Activated CD8-positive, alpha-beta T cell treated with anti-CD3 and anti-CD28 coated beads for 36 hours (primary cell): ENCODE data around the gene TCF4. TPM values are rescaled to one million over a fixed set of nuclear protein-coding genes. Genes with fewer than 3 reads are reported as not detected.
A peak's percentile ranks its signal among the peaks of the same experiment; 100 is the strongest.

Experiments
- ATAC-seq: fragments of 200-7000 bp; cut with Tn5 transposase; one replicate; pipeline ENCODE4 v1.10.0; 2021; ENCODE audit warnings: mild to moderate bottlenecking, moderate library complexity
- CTCF ChIA-PET: fragments of 350-600 bp; sonication (Branson Sonifier 250); formaldehyde crosslinking; loops from one replicate; lab custom pipeline; 2021; ENCODE audit warnings: antibody characterized with exemption; lab: Charles Lee
- POLR2A ChIA-PET: fragments of 350-600 bp; sonication (Branson Sonifier 250); formaldehyde crosslinking; loops from one replicate; lab custom pipeline; 2021; ENCODE audit warnings: antibody characterized with exemption; lab: Charles Lee
- DNase-seq: peaks from one replicate; pipeline ENCODE4 v3.0.0-alpha.2; 2020
- H3K27ac Mint-ChIP-seq: one replicate; pipeline ENCODE4 v1.8.0; 2021; ENCODE audit warnings: mild to moderate bottlenecking, mixed read lengths
- H3K27me3 Mint-ChIP-seq: one replicate; pipeline ENCODE4 v1.8.0; 2021; ENCODE audit warnings: mixed read lengths
- H3K36me3 Mint-ChIP-seq: one replicate; pipeline ENCODE4 v1.8.0; 2021; ENCODE audit warnings: low read depth, mixed read lengths
- H3K4me1 Mint-ChIP-seq: one replicate; pipeline ENCODE4 v1.8.0; 2021; ENCODE audit warnings: low read depth, mixed read lengths
- H3K4me3 Mint-ChIP-seq: one replicate; pipeline ENCODE4 v1.8.0; 2021; ENCODE audit warnings: mild to moderate bottlenecking, moderate library complexity, mixed read lengths
- H3K9me3 Mint-ChIP-seq: one replicate; pipeline ENCODE4 v1.8.0; 2021; ENCODE audit warnings: mixed read lengths
- CTCF ChIP-seq: fragments of 200-600 bp; IDR thresholded peaks from one replicate; pipeline ENCODE4 v1.8.0; 2022; ENCODE audit warnings: antibody characterized with exemption, mild to moderate bottlenecking
- intact Hi-C: fragments of 100-400 bp; cut with micrococcal nuclease; formaldehyde crosslinking; loops from one replicate; pipeline ENCODE4 v1.10.0; 2022
- total RNA-seq, 2 experiments: library from RNA; stranded (reverse); gene quantifications; one replicate each; pipeline ENCODE4 v1.2.3, GENCODE V29; 2021

Gene TCF4
- total RNA-seq: 1 to 10 TPM; 1.2 to 1.4 TPM

GRCh38 chr18:55588111-55588869, at the start of gene TCF4:
Gene TCF4 (minus strand): TSS chr18:55588192. CDS start chr18:55587116, 1,076 bp downstream.
- peak; percentile 26 for ATAC-seq

GRCh38 chr18:55637204-55637603, 49.2 kb upstream of the TCF4 start:
- no peaks in the 10 kb centered on the region for H3K36me3 Mint-ChIP-seq
- no peak for TF ChIP-seq CTCF
- intact Hi-C loops: no loop called here
- DNase-seq (no peak), ATAC-seq (no peak)
- CTCF ChIA-PET: no interaction called here
- POLR2A ChIA-PET: no interaction called here
- no peak overlapping the region for H3K27ac Mint-ChIP-seq
- no peak overlapping the region for H3K4me3 Mint-ChIP-seq
- H3K4me1 Mint-ChIP-seq: no peaks in the 10 kb centered on the region
- H3K27me3 Mint-ChIP-seq: no peaks in the 10 kb centered on the region
- peaks cover 9% of the 10 kb centered on the region for H3K9me3 Mint-ChIP-seq

More at GRCh38 chr18:55588111-55588869, at the start of gene TCF4:
- Mint-ChIP-seq H3K27me3 (peaks cover 35% of the 10 kb centered on the region), H3K4me3 (peak within 1 kb of the TSS; percentile 80), H3K27ac (peak within 1 kb of the TSS; percentile 83), H3K36me3 (no peaks in the 10 kb centered on the region), H3K4me1 (peaks cover 22% of the 10 kb centered on the region), H3K9me3 (no peaks in the 10 kb centered on the region)
- no peak for TF ChIP-seq CTCF
- CTCF ChIA-PET: no interaction called here
- POLR2A ChIA-PET: interaction anchor here (0.7 kb wide), 1 partner anchor 114 kb away, joined by 3 read pairs; no protein-coding TSS in a partner anchor
- intact Hi-C loops: loop anchor here (5.0 to 10.0 kb wide), 2 partner anchors 103 to 171 kb away; no protein-coding TSS in a partner anchor
- peak; percentile 37 for DNase-seq

- CTCF ChIA-PET: no interaction called here
- DNase-seq (no peak), ATAC-seq (no peak)
- no peak overlapping the region for H3K4me3 Mint-ChIP-seq
- H3K36me3 Mint-ChIP-seq: no peaks in the 10 kb centered on the region
- POLR2A ChIA-PET: no interaction called here
- intact Hi-C loops: no loop called here
- peaks cover 8% of the 10 kb centered on the region for H3K9me3 Mint-ChIP-seq
- no peaks in the 10 kb centered on the region for H3K4me1 Mint-ChIP-seq
- no peak overlapping the region for H3K27ac Mint-ChIP-seq
- no peak for TF ChIP-seq CTCF
- no peaks in the 10 kb centered on the region for H3K27me3 Mint-ChIP-seq
These were observed 47.4 kb upstream of the TCF4 start for GRCh38 chr18:55635439-55635838.

DNA sequence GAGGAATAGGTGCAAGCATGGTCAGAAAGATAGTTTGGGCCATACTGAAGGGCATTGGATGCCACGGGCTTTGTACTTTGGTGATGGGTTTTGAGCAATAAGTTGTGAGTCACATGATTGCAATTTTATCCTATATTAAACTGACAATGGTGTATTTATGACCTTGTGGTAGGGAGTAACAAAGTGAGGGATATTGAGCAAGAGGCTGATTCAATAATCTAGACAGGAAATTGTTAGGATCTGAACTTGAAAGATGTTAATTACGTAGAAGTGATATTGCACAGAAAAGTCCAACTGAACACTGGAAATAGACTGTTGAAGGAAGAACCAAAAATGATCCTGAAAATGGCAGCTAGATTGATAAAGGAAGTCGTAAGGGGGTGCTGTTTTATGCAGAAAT, 46.6 kb upstream of the TCF4 start:
- POLR2A ChIA-PET: no interaction called here
- DNase-seq (no peak), ATAC-seq (no peak)
- H3K27ac Mint-ChIP-seq: no peak overlapping the region
- CTCF ChIA-PET: no interaction called here
- no peak overlapping the region for H3K4me3 Mint-ChIP-seq
- no peaks in the 10 kb centered on the region for H3K27me3 Mint-ChIP-seq
- H3K9me3 Mint-ChIP-seq: peaks cover 8% of the 10 kb centered on the region
- no peak for TF ChIP-seq CTCF
- H3K4me1 Mint-ChIP-seq: no peaks in the 10 kb centered on the region
- intact Hi-C loops: no loop called here
- H3K36me3 Mint-ChIP-seq: no peaks in the 10 kb centered on the region

- intact Hi-C loops: no loop called here
- TF ChIP-seq CTCF: no peak
- Mint-ChIP-seq H3K27me3 (no peaks in the 10 kb centered on the region), H3K4me3 (no peak overlapping the region), H3K9me3 (peaks cover 8% of the 10 kb centered on the region), H3K4me1 (no peaks in the 10 kb centered on the region), H3K27ac (no peak overlapping the region), H3K36me3 (no peaks in the 10 kb centered on the region)
- ChIA-PET CTCF (no interaction called here), POLR2A (no interaction called here)
- DNase-seq (no peak), ATAC-seq (no peak)
These were observed 45.0 kb upstream of the TCF4 start for GRCh38 chr18:55633032-55633431.
